Measurements from ENCODE around the gene TGFBR3. TPM values are rescaled to one million over a fixed set of nuclear protein-coding genes. Genes with fewer than 3 reads are reported as not detected.

Gene TGFBR3
- total RNA-seq, 2 experiments from 2014 or later: 31.5 to 36.6 TPM

DNA sequence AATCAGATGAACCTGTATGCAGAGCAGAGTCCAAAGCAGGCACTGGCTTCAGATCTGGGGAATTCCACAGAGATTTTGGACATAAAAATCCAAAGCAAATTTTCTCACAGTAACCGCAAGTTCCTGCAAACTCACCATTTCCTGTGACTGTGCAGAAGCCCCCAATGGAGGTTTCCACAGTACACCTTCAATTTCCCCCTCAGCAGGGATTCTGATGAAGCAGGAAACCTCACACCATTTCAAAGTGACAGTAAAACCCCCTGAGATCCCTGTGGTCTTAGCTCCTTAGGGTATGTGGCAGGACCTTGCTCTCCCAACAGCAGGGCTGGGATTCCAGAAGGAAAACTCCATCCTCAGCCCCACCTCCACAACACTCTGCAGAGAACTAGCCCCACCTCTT, 6.0 kb upstream of the TGFBR3 start:
- intact Hi-C loops (cut with DNase I, micrococcal nuclease): no loop called here

DNA sequence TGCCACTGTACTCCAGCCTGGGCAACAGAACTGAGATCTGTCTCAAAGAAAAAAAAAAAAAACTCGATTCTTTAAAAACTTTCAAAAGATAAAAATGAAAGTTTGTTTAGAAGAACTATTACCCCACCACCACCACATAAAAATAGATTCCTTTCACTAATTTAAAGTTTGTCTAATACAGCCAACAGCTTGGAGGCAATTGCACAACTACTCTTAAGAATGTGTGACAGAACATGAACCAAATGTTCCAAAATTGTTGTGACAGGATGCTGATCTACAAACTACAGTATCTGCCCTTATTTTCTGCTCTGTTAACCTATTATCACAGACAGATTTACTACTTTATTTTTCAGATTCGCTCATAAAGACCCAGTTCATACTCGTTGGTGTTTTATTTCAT, 5.5 kb upstream of the TGFBR3 start:
- Histone ChIP-seq H3K27ac (ENCODE audit: low read depth in 1 of 2, low read length in 2 of 2) (no peak overlapping the region), H3K36me3 (ENCODE audit: insufficient read depth, low read length) (no peaks in the 10 kb centered on the region), H3K27me3 (ENCODE audit: control insufficient read depth in 1 of 2, insufficient read depth in 2 of 2, low read length in 2 of 2) (no peaks in the 10 kb centered on the region), H3K4me3 (ENCODE audit: low read length) (no peak overlapping the region), H3K9me3 (ENCODE audit: control insufficient read depth in 1 of 2, insufficient read depth in 1 of 2, low read length in 2 of 2) (no peaks in the 10 kb centered on the region), H3K4me1 (ENCODE audit: insufficient read depth, low read length) (peaks cover 14% of the 10 kb centered on the region)
- CTCF ChIA-PET: no interaction called here
- TF ChIP-seq, protein P1, sequence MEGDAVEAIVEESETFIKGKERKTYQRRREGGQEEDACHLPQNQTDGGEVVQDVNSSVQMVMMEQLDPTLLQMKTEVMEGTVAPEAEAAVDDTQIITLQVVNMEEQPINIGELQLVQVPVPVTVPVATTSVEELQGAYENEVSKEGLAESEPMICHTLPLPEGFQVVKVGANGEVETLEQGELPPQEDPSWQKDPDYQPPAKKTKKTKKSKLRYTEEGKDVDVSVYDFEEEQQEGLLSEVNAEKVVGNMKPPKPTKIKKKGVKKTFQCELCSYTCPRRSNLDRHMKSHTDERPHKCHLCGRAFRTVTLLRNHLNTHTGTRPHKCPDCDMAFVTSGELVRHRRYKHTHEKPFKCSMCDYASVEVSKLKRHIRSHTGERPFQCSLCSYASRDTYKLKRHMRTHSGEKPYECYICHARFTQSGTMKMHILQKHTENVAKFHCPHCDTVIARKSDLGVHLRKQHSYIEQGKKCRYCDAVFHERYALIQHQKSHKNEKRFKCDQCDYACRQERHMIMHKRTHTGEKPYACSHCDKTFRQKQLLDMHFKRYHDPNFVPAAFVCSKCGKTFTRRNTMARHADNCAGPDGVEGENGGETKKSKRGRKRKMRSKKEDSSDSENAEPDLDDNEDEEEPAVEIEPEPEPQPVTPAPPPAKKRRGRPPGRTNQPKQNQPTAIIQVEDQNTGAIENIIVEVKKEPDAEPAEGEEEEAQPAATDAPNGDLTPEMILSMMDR (IDR thresholded peaks at IDR 0.05): no peak
- intact Hi-C loops (cut with DNase I, micrococcal nuclease): no loop called here
- Mint-ChIP-seq H3K4me1 (ENCODE audit: low read depth) (peaks cover 26% of the 10 kb centered on the region), H3K27me3 (no peaks in the 10 kb centered on the region), H3K36me3 (ENCODE audit: low read depth) (peaks cover 3% of the 10 kb centered on the region), H3K27ac (no peak overlapping the region), H3K4me3 (no peak overlapping the region), H3K9me3 (no peaks in the 10 kb centered on the region)
- POLR2A ChIA-PET: no interaction called here
- ATAC-seq (ENCODE audit: poor library complexity) (no peak), DNase-seq (no peak)

More for the DNA sequence above, 6.0 kb upstream of the TGFBR3 start:
- DNase-seq: peak in 2 of 14 experiments; percentile 22 to 35
- peaks cover 22% of the 10 kb centered on the region for H3K4me1 Mint-ChIP-seq (ENCODE audit: low read depth)
- ChIA-PET CTCF (no interaction called here), POLR2A (no interaction called here)
- no peaks in the 10 kb centered on the region for H3K9me3 Mint-ChIP-seq
- no peak overlapping the region for H3K27ac Mint-ChIP-seq
- TF ChIP-seq, protein P1 (IDR thresholded peaks at IDR 0.05): no peak
- Histone ChIP-seq H3K9me3 (ENCODE audit: control insufficient read depth in 1 of 2, insufficient read depth in 1 of 2, low read length in 2 of 2) (no peaks in the 10 kb centered on the region), H3K36me3 (ENCODE audit: insufficient read depth, low read length) (no peaks in the 10 kb centered on the region), H3K4me3 (ENCODE audit: low read length) (no peak overlapping the region), H3K4me1 (ENCODE audit: insufficient read depth, low read length) (peaks cover 10% of the 10 kb centered on the region), H3K27ac (ENCODE audit: low read depth in 1 of 2, low read length in 2 of 2) (no peak overlapping the region), H3K27me3 (ENCODE audit: control insufficient read depth in 1 of 2, insufficient read depth in 2 of 2, low read length in 2 of 2) (no peaks in the 10 kb centered on the region)
- H3K36me3 Mint-ChIP-seq (ENCODE audit: low read depth): no peaks in the 10 kb centered on the region
- ATAC-seq (ENCODE audit: poor library complexity): no peak
- H3K4me3 Mint-ChIP-seq: no peak overlapping the region
- H3K27me3 Mint-ChIP-seq: no peaks in the 10 kb centered on the region

DNA sequence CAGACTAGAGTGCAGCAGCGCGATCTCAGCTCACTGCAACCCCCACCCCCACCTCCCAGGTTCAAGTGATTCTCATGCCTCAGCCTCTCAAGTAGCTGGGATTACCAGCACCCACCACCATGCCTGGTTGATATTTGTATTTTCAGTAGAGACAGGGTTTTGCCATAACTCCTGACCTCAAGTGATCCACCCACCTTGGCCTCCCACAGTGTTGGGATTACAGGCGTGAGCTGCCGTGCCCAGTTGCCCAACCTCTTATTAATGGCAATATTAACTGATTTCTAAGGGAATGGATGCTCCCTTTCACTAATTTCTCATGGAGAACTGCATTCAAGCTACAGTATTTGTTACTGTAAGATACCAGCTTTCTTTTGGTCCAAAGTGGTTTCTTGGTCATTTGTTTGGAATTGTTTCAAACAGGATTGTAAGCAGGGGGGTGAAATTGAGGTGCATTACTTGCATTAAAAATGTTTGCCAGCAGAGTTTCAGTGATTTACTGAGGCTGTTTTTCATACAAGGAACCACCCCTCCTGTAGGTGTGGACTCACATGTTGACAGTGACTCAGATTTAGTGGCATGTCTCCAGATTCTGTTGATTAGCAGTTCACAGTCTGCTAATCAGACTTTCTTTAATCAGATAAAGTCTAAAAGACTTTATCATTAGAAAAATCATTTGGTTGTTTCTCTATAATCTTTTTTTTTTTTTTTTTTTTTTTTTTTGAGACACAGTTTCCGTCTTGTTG, 3.9 kb upstream of the TGFBR3 start:
- no peaks in the 10 kb centered on the region for H3K9me3 Mint-ChIP-seq
- H3K36me3 Mint-ChIP-seq (ENCODE audit: low read depth): peaks cover 9% of the 10 kb centered on the region
- no peaks in the 10 kb centered on the region for H3K27me3 Mint-ChIP-seq
- H3K27ac ChIP-seq (ENCODE audit: low read depth in 1 of 2, low read length in 2 of 2): no peak overlapping the region
- peak in 5 of 14 experiments; percentile 10 to 60 (median 41) for DNase-seq
- TF ChIP-seq, protein P1 (IDR thresholded peaks at IDR 0.05): no peak
- intact Hi-C loops (cut with DNase I, micrococcal nuclease): loop anchor here (5.0 to 10.0 kb wide), 2 partner anchors 83 to 195 kb away; no protein-coding TSS in a partner anchor
- ChIA-PET POLR2A (interaction anchor here (0.6 to 1.1 kb wide), 2 partner anchors 85 to 376 kb away, joined by 3 read pairs; no protein-coding TSS in a partner anchor), CTCF (interaction anchor here (0.6 to 1.4 kb wide), 4 partner anchors 13 to 378 kb away, joined by 3 to 4 read pairs (median 4); no protein-coding TSS in a partner anchor)
- H3K9me3 ChIP-seq (ENCODE audit: control insufficient read depth in 1 of 2, insufficient read depth in 1 of 2, low read length in 2 of 2): no peaks in the 10 kb centered on the region
- H3K27ac Mint-ChIP-seq: no peak overlapping the region
- peak overlapping the region; percentile 31 for H3K4me3 Mint-ChIP-seq
- ATAC-seq (ENCODE audit: poor library complexity): peak; percentile 46
- no peaks in the 10 kb centered on the region for H3K27me3 ChIP-seq (ENCODE audit: control insufficient read depth in 1 of 2, insufficient read depth in 2 of 2, low read length in 2 of 2)
- H3K36me3 ChIP-seq (ENCODE audit: insufficient read depth, low read length): no peaks in the 10 kb centered on the region
- H3K4me1 ChIP-seq (ENCODE audit: insufficient read depth, low read length): peaks cover 21% of the 10 kb centered on the region
- no peak overlapping the region for H3K4me3 ChIP-seq (ENCODE audit: low read length)
- peaks cover 30% of the 10 kb centered on the region for H3K4me1 Mint-ChIP-seq (ENCODE audit: low read depth)
